Renal cortex interstitium (tissue), 11 donors: ENCODE measurements around the gene MAP4K4. TPM values are rescaled to one million over a fixed set of nuclear protein-coding genes. Genes with fewer than 3 reads are reported as not detected.

Experiments used
- DNase-seq, 11 donors: peaks; one replicate each; pipeline ENCODE4 v3.0.0-alpha.2; 2013; ENCODE audit warnings: low read depth in 9 of 11, low spot score in 4 of 11; ENCODE audit errors: extremely low read depth in 1 of 11
- polyA plus RNA-seq, 3 donors: library from polyadenylated mRNA; unstranded; fragments of 120-200 nt; gene quantifications; one replicate each; pipeline ENCODE4 v1.2.1, GENCODE V29; 2013; ENCODE audit not compliant: insufficient read length in 3 of 3

Gene MAP4K4
- polyA plus RNA-seq, 3 donors, result 73.1 to 86.2 (median 80.4) TPM

DNA sequence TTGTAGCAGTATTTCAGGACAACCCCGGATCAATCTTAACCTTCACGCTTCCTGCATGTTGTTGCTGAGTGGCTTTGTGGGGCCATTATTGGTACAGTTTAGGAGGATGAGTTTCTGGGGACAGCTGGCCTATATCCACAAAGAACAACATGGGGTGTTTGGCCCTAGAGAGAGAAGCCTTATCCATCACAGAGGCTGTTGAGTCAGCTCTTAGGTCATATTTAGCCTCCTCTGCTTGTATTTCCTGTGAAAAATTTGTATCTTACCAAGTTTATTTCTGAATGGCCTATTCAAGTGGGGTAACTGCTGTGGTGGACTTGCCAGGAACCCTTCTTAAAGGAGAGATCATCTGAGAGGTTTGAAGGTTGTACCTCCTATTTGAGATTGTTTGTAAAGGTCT lies 77.6 kb downstream of the MAP4K4 start:
- no peak for DNase-seq

DNA sequence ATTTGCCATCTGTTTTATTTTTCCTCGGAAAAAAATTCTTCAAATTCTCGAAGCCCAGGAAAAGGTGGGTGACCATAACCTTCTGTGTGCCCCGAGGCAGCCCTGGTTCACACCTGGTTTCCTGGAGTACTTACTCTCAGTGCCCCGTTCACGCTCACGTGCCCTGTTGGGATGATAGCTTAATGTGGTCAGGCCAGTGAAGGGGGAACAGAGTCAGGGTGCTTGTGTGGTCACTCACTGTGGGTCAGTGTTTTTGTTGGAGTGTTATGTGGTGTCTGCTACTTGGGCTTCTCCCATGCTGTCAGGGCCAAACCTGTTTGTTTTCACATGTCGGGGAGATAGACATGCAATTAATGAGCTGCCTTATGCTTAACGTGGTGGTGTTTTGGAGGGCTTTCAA lies 78.1 kb downstream of the MAP4K4 start:
- no peak for DNase-seq

DNA sequence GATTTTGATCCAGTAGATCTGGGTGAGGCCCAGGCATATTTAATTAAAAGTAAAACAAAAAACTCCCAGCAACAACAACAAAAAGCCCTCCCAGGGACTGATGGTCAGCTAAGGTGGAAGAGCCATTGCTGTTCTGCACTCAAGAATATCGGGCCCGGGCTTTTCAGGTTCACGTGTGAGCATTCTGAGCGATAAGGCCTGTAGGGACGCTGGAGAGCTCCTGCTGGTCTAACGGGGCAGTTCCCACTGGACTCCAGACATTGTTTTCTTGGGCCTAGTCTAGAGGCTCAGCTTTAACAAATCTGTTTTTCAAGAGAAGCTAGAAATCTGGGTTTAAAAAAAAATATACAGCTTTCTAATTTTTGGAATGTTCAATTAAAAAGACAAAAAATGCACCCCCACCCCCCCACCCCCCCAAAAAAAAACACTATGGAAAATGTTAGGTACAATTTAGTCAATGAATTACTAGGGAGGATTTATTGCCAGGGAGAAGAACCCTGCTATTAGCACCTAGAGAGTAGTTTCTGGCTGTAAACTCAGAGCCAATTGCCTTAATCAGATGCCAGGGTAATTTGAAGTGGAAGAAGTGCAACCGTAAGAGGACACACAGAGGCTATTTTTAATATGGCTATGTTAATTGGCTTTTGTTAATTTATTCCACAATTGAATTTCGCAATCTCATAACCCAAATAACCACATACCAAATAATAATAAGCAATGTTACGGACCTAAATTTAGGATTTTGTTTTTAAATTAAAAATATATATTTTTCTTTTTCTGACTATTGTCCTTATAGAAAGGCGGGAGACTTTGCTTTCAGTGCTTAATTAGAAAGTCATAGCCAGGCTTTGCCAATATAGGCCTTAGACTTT lies 78.9 kb downstream of the MAP4K4 start:
- DNase-seq, result no peak

- DNase-seq, result no peak
Observed at GRCh38 chr2:101777337-101777736, 79.8 kb downstream of the MAP4K4 start.

DNA sequence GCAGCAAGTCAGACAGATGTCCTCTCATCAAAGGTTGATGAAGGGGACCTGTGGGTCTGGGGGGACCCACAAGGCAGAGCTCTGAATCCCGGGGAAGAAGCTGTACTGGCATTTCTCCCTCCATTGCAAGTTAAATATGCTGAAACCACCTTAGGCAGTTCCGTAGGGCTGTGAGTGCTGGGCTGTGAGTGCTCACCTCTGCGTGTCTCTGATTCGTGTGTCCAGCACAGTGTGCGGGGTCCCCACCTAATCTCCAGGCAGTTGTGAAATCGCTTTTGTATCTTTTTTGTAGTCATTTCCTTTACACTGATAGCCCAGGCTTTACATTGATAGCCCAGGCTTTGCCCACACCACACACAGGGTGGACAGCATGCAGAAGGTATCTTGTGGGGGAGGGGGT lies 80.6 kb downstream of the MAP4K4 start:
- DNase-seq, result no peak

DNA sequence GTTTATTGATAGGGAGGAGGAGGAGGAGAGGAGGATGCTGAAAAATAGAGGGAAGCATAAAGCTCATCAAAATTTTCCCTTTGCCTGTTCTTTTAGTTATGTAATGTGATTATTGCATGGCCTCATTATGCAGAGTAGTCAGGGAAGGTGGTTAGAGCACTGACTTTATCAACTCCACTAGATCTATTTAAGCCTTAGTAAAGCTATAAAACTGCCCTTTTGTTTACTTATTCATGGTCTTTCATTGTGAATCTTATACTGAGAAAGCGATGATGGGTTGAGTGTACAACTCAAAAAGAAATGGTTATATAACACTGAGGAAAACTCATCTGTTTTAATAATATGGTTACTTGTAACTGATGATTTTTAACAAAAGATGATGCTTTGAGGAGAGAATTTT lies 81.7 kb downstream of the MAP4K4 start:
- no peak for DNase-seq

DNA sequence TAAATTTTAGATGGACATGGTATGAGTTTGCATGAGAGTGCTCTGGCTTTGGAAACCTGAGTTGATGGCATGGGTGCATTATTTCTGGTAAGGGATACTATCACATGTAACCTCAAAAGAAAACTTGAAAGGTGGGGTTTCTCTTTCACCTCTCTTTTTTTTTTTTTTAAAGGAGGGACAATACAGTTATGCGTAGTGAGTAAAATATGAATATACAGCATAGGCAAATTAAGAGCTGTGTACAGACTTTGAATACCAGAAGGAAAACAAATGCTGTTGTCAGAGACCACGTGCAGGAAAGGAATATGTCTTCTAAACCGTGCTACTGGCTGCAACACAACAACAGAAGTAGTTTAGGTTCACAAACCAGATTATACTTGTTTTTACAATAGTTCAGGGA lies 82.1 kb downstream of the MAP4K4 start:
- DNase-seq, result no peak

GRCh38 chr2:101781326-101781725 lies 83.8 kb downstream of the MAP4K4 start:
- no peak for DNase-seq

DNA sequence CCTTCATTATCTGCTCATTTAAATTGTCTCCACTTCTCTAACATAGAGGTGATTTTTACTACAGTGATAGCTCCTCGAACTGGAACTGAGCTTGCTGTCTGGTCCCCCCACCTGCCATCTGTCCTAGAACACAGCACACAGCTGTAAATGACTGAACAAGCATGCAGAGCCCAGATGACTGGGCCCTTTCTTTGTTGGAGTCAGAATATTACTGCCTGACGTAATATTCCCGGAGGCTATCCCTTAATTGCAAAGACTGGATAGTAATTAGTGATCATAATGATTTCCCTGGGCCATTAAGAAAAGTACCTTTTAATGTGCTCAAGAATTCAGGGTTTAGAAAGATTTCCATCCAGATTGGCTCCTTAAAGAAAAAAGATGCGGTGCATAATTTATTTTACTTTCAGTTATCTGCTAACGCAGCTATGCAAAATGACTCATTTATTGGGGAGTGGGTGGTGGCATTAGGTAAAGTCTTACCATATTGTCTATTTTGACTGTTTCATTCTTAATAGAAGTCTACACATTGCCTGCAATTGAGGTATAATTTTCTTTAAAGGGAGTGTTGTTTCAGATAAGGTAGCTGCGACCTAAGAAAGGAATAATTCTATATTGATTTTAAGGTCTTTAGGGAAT lies 84.4 kb downstream of the MAP4K4 start:
- no peak for DNase-seq

DNA sequence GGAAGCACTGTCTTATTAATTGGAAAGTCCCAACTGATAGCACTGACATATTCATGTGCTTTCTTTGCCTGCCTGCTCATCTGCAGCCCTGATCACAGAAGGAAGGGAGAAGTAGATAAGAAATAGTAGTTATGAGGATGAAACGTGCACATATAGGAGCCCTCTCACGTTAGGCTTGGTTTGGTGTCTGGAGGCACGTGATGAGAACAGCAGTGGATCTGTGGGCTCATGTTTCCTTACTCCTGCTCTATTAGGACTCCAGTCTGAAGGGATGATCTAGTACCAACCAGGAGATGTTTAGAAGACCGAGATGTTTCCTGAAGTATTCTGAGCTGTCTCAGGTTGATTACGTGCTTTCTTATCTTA lies 84.9 kb downstream of the MAP4K4 start:
- DNase-seq, result no peak

- no peak for DNase-seq
Observed at GRCh38 chr2:101787097-101787496, 89.6 kb downstream of the MAP4K4 start.

- DNase-seq, result no peak
Observed at GRCh38 chr2:101788565-101788964, 91.1 kb downstream of the MAP4K4 start.

DNA sequence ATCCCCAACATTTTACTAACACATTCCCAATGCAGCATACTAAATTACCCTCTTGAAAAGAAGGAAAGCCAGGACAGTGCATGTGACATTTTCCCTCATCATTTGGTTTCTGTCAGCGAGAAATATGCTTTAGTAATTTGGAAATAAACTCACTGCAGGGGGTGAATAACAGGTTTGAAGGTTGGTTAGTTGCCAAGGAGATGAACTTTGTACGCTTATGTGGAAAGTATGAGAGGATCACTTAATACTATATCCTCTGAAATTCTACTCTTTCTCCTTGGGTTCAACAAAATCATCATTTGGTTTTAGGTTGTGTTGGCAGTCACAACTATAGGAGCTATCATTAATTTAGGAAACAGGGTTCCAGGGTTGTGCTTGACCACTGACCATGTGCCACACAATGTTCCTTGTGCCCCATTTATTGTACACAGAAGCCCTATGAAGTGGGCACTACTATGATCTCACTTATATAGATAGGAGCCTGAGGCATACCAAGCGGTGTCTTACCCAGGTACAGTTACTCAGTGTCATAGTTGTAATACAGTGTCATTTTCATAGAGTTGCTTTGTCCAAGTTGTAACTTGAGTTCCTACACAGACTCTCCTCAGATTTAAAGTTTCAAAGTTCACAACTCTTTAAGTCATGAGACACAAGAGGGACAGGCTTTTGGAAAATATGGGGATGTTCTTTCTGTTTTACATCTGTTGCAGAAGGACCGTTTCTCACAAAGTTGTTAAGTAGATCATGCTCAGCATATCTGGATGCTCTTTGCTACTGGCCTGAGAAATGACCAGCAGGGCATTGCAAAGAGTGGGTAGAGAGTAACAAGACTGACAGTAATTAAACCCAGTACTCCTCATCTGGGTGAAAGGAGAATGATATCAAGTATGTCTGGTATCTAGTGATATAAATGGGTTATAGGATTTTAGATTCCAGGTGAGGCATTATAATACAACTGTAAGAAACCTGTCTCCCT lies 91.8 kb downstream of the MAP4K4 start:
- no peak for DNase-seq

DNA sequence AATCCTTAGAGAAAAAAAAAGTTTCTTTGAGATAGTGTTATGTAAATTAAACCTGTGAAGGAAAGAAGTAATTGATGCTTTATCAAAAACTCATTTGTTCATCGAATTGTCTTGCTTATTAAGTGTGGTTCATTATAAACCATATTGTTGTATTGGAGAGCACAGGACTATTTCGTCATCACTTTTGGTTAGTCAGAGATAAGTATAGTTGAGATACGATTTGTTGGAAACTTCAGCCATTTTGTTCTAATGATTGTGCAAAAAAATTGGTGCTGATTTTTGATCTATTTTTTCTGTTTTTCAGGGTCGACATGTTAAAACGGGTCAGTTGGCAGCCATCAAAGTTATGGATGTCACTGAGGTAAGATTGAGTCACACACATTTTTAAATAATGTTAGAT lies 92.9 kb downstream of the MAP4K4 start:
- no peak for DNase-seq

- no peak for DNase-seq
Observed at GRCh38 chr2:101790857-101791256, 93.3 kb downstream of the MAP4K4 start.

- DNase-seq, result no peak
Observed at GRCh38 chr2:101792208-101792607, 94.7 kb downstream of the MAP4K4 start.

DNA sequence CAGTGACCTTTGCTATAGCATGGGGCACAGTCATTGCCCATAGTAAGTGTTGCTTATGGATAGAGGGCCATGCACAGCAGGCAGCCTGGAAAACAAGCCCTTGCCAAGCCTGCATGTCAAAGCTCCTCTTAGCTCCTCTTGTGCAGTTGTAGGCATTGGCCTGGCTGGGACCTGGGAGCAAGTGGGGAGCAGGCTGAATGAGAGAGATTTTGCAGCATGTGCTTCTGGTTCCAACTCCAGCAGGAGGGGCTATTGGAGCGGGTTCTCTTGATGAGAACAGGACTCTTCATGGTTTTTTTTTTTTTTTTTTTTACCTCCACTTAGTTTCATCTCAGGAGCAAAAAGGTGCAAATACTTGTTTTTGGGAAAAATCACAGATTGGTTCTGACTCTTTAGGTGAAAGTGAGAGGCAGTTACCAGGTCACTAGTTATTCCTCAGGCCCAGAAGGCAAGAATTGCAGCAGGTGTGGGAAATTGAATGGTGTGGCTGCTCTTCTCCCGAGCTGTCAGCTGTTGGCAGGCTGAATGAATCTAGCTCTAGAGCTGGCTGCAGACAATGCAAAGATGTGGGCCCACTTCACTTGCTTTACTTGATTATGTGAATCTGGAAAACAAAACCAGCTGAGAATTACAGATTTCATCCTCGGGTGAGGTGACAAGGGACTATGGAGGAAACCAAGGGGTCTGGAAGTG lies 95.9 kb downstream of the MAP4K4 start:
- no peak for DNase-seq

GRCh38 chr2:101794141-101794540 lies 96.6 kb downstream of the MAP4K4 start:
- DNase-seq, result no peak

DNA sequence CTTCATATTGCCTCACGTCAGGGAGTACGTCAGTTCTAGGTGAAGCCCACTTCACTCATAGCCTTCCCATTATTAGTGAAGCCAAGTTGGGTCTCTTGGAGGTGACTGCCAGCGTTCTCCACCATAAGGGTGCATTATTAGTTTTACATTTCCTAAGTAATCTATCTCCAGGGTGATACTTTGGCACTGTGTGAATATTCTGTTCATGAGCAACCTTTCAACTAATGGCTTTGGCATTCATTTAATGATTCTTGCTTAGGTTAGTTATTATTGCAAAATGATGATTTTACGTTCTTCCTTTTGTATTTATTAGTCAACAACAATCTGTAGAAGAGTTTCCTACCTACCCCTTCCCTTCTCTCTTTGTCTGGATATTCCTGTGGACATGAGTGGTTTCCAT lies 97.5 kb downstream of the MAP4K4 start:
- no peak for DNase-seq
